B cell (primary cell): Measurements from ENCODE around the gene ACE. TPM values are rescaled to one million over a fixed set of nuclear protein-coding genes. Genes with fewer than 3 reads are reported as not detected.

Experiments
- ATAC-seq: fragments of 200-7000 bp; cut with Tn5 transposase; one replicate; pipeline ENCODE4 v1.10.0; 2021; ENCODE audit warnings: low read depth, mild to moderate bottlenecking, moderate number of reproducible peaks, moderate library complexity
- CTCF ChIA-PET: fragments of 350-600 bp; sonication (Branson Sonifier 250); formaldehyde crosslinking; loops from one replicate; lab custom pipeline; 2021; ENCODE audit warnings: antibody characterized with exemption, inconsistent platforms; lab: Charles Lee
- POLR2A ChIA-PET: fragments of 350-600 bp; sonication (Branson Sonifier 250); formaldehyde crosslinking; loops from one replicate; lab custom pipeline; 2021; ENCODE audit warnings: antibody characterized with exemption; lab: Charles Lee
- DNase-seq: peaks from one replicate; pipeline ENCODE4 v3.0.0; 2013
- H2AFZ ChIP-seq: 2 replicates; pipeline ENCODE4 v1.6.1; 2012; ENCODE audit warnings: mild to moderate bottlenecking, low read depth, low read length; ENCODE audit not compliant: insufficient read depth, poor library complexity, severe bottlenecking
- H3K27ac ChIP-seq, 2 donors: 1 replicate in 1 of 2; 2 replicates in 1 of 2; pipeline ENCODE4 v1.5.1; 2012 to 2013; ENCODE audit warnings: low read length in 2 of 2, mild to moderate bottlenecking in 2 of 2, moderate library complexity in 1 of 2
- H3K27me3 ChIP-seq, 4 experiments: fragments of 200-600 bp in 1 of 4; sonication (generic) in 1 of 4; replicated peaks in 1 of 4; 1 replicate in 2 of 4; 2 replicates in 2 of 4; pipeline versions ENCODE4 v1.6.1 to v1.7.0; 2013 to 2016; ENCODE audit warnings: low read length in 3 of 4, mild to moderate bottlenecking in 2 of 4, mixed read lengths in 1 of 4, moderate library complexity in 1 of 4; ENCODE audit not compliant: insufficient read depth in 4 of 4, control insufficient read depth in 3 of 4; ENCODE audit errors: control extremely low read depth in 1 of 4
- H3K36me3 ChIP-seq, 2 experiments: replicated peaks in 1 of 2; 1 replicate in 1 of 2; 2 replicates in 1 of 2; pipeline versions ENCODE4 v1.6.1 to v1.7.1; 2013; ENCODE audit warnings: low read length in 1 of 2; ENCODE audit not compliant: insufficient read depth in 2 of 2, control insufficient read depth in 1 of 2; ENCODE audit errors: control extremely low read depth in 1 of 2, extremely low read depth in 1 of 2
- H3K4me1 ChIP-seq, 2 donors: fragments of 200-600 bp in 1 of 2; sonication (generic) in 1 of 2; 1 replicate in 1 of 2; 2 replicates in 1 of 2; pipeline versions ENCODE4 v1.5.1 to v1.6.1; 2013 to 2017; ENCODE audit warnings: low read length in 2 of 2; ENCODE audit not compliant: control insufficient read depth in 2 of 2, insufficient read depth in 2 of 2
- H3K4me2 ChIP-seq: replicated peaks from 2 replicates; pipeline ENCODE3; 2012; ENCODE audit warnings: mild to moderate bottlenecking, low read depth, low read length; ENCODE audit not compliant: poor library complexity, severe bottlenecking
- H3K4me3 ChIP-seq, 5 experiments: fragments of 200-600 bp in 1 of 5; sonication (generic) in 1 of 5; 1 replicate in 3 of 5; 2 replicates in 2 of 5; pipeline versions ENCODE4 v1.5.1 to v1.7.0; 2011 to 2016; ENCODE audit warnings: low read length in 4 of 5, mild to moderate bottlenecking in 4 of 5, low read depth in 2 of 5, control low read depth in 1 of 5, moderate library complexity in 1 of 5; ENCODE audit not compliant: insufficient read depth in 1 of 5; ENCODE audit errors: control extremely low read depth in 1 of 5, extremely low read depth in 1 of 5
- H3K79me2 ChIP-seq: fragments of 200-600 bp; sonication (generic); one replicate; pipeline ENCODE4 v1.6.0; 2016; ENCODE audit warnings: low read length; ENCODE audit not compliant: control insufficient read depth, insufficient read depth
- H3K9ac ChIP-seq: fragments of 200-600 bp; sonication (generic); 2 replicates; pipeline ENCODE4 v1.6.1; 2017; ENCODE audit warnings: mild to moderate bottlenecking, low read length, moderate library complexity
- H3K9me3 ChIP-seq, 3 donors: one replicate each; pipeline versions ENCODE4 v1.6.1 to v1.7.1; 2013; ENCODE audit warnings: low read length in 2 of 3; ENCODE audit not compliant: control insufficient read depth in 2 of 3, insufficient read depth in 1 of 3; ENCODE audit errors: control extremely low read depth in 1 of 3
- H4K20me1 ChIP-seq: 2 replicates; pipeline ENCODE4 v1.6.0; 2012; ENCODE audit warnings: mild to moderate bottlenecking, low read length; ENCODE audit not compliant: insufficient read depth, control insufficient read depth, poor library complexity, severe bottlenecking
- H3K27ac Mint-ChIP-seq: one replicate; pipeline ENCODE4 v1.8.0; 2021; ENCODE audit warnings: mixed read lengths
- H3K27me3 Mint-ChIP-seq: one replicate; pipeline ENCODE4 v1.8.0; 2021; ENCODE audit warnings: mixed read lengths
- H3K4me1 Mint-ChIP-seq: one replicate; pipeline ENCODE4 v1.8.0; 2021; ENCODE audit warnings: mixed read lengths
- H3K4me3 Mint-ChIP-seq: one replicate; pipeline ENCODE4 v1.8.0; 2021; ENCODE audit warnings: mixed read lengths
- H3K9me3 Mint-ChIP-seq: one replicate; pipeline ENCODE4 v1.8.0; 2022; ENCODE audit warnings: mixed read lengths; ENCODE audit not compliant: insufficient read depth
- EZH2 ChIP-seq: IDR thresholded peaks from 2 replicates; pipeline ENCODE4 v1.6.1; 2012; ENCODE audit warnings: borderline replicate concordance, low read depth, mild to moderate bottlenecking, moderate library complexity, low read length; ENCODE audit not compliant: insufficient read depth, poor library complexity, severe bottlenecking
- WGBS: methylation state at CpG from one replicate; pipeline ENCODE4 v1.1.5; 2013; ENCODE audit warnings: missing lambda C conversion rate; ENCODE audit not compliant: insufficient coverage; 5-methylcytosine and 5-hydroxymethylcytosine counted together
- intact Hi-C: fragments of 100-400 bp; cut with micrococcal nuclease; formaldehyde crosslinking; loops from one replicate; pipeline ENCODE4 v1.10.0; 2022
- polyA plus RNA-seq: library from polyadenylated mRNA; depleted of rRNA; stranded (reverse); fragments of >200 nt; gene quantifications from 2 replicates; pipeline ENCODE4 v1.2.3, GENCODE V29; 2012
- total RNA-seq, 2 donors: library from RNA; stranded (reverse); fragments of 120-200 nt in 1 of 2; gene quantifications; 1 replicate in 1 of 2; 2 replicates in 1 of 2; pipeline versions ENCODE4 v1.2.3 to v1.2.4, GENCODE V29; 2013 to 2022
- TF ChIP-seq, protein P1 (sequence below): fragments of 200-600 bp; IDR thresholded peaks from one replicate; pipeline ENCODE4 v1.8.0; 2022; ENCODE audit warnings: antibody characterized with exemption, mild to moderate bottlenecking

ACE gene
- total and polyA plus RNA-seq, 2 donors (not counting 1 experiment from before 2014, with no cell fraction given): 0.67 to 2.6 TPM

DNA sequence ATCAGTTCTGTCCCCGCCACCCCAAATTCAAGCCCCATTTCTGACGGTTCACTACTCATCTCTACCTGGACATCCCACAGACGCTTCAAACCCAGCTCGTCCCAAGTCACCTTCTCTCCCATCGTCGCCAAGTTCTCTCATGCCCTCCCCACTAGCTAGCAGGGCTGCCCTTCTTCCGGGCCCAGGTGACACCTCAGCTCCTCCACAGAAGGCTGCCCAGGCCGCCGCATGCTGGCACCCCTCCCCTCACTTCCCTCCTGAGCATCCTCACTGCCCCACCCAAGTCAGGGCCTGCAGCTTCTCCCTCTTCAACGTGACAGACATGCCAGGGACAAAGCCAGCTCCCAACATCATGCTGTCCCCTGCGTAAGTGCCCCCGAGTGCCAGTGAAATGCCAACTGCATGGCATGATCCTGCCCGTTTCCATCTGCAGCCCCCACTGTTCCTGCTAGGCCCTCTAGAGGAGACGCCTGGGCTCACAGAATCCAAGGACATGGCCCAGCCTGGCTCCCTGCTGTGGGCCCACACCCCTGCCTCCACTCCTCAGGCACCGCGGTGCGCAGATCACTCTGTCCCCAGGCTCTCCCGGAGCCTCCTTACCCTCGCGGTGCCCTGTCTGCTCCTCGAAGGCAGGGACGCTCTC lies 36.6 kb upstream of the ACE start:
- Mint-ChIP-seq H3K4me1 (peaks cover 25% of the 10 kb centered on the region), H3K27me3 (no peaks in the 10 kb centered on the region), H3K27ac (peak overlapping the region; percentile 73), H3K4me3 (peak overlapping the region; percentile 44), H3K9me3 (no peaks in the 10 kb centered on the region)
- Histone ChIP-seq H3K4me3 (no peak overlapping the region), H3K4me1 (peaks cover 12 to 25% of the 10 kb centered on the region in 2 donors), H3K9me3 (peaks cover 0 to 4% (median 0%) of the 10 kb centered on the region in 3 donors), H3K27ac (no peak overlapping the region), H4K20me1 (no peaks in the 10 kb centered on the region), H3K36me3 (no peaks in the 10 kb centered on the region), H3K9ac (no peak overlapping the region), H3K79me2 (no peaks in the 10 kb centered on the region), H3K4me2 (peak overlapping the region; percentile 22), H2AFZ (peak overlapping the region; percentile 35), H3K27me3 (peaks cover 0 to 9% (median 0%) of the 10 kb centered on the region in 4 experiments)
- intact Hi-C loops: no loop called here
- DNase-seq: no peak
- TF ChIP-seq EZH2: no peak
- TF ChIP-seq, protein P1, sequence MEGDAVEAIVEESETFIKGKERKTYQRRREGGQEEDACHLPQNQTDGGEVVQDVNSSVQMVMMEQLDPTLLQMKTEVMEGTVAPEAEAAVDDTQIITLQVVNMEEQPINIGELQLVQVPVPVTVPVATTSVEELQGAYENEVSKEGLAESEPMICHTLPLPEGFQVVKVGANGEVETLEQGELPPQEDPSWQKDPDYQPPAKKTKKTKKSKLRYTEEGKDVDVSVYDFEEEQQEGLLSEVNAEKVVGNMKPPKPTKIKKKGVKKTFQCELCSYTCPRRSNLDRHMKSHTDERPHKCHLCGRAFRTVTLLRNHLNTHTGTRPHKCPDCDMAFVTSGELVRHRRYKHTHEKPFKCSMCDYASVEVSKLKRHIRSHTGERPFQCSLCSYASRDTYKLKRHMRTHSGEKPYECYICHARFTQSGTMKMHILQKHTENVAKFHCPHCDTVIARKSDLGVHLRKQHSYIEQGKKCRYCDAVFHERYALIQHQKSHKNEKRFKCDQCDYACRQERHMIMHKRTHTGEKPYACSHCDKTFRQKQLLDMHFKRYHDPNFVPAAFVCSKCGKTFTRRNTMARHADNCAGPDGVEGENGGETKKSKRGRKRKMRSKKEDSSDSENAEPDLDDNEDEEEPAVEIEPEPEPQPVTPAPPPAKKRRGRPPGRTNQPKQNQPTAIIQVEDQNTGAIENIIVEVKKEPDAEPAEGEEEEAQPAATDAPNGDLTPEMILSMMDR: no peak
- ChIA-PET CTCF (interaction anchor here (0.8 to 1.6 kb wide), 4 partner anchors 13 to 262 kb away, joined by 3 to 7 read pairs (median 4); no protein-coding TSS in a partner anchor), POLR2A (no interaction called here)
- ATAC-seq: no peak
- WGBS: 77% methylated on average over 22 of the region's 22 CpGs

DNA sequence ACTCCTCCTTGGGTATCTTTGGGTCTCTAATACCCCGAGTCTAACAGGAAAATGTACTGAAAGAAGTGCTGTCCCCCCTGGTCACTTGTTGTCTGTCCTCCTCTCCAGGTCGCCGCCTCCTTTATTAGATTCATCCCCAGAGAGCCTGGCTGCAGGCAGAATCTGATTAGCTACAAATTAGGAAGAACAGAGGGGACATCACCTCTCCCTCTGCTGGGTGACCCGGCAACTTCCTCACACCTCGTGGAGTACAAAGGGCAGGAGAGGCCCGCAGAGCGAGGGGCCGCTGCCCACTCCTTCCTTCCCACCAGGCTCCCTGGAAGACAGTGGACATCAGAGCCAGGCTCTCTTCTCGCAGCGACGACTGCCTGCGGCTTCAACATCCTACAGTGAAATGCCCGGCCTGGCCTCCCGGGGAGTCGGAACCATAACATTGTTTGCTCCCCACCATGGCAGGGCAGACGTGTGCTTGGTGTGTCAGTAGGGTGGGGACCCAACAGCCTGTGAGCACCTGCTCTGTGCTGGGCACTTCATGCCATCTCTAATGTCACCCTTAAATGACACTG lies 36.0 kb upstream of the ACE start:
- TF ChIP-seq EZH2: no peak
- TF ChIP-seq, protein P1: no peak
- Histone ChIP-seq H3K79me2 (no peaks in the 10 kb centered on the region), H3K4me1 (peaks cover 10 to 28% of the 10 kb centered on the region in 2 donors), H3K27me3 (peaks cover 0 to 5% (median 0%) of the 10 kb centered on the region in 4 experiments), H4K20me1 (no peaks in the 10 kb centered on the region), H2AFZ (no peak overlapping the region), H3K4me2 (no peak overlapping the region), H3K27ac (no peak overlapping the region), H3K9ac (no peak overlapping the region), H3K4me3 (no peak overlapping the region), H3K9me3 (peaks cover 0 to 4% (median 0%) of the 10 kb centered on the region in 3 donors), H3K36me3 (no peaks in the 10 kb centered on the region)
- ChIA-PET POLR2A (interaction anchor here (0.6 to 0.7 kb wide), 2 partner anchors 21 to 181 kb away, joined by 3 to 4 read pairs; no protein-coding TSS in a partner anchor), CTCF (interaction anchor here (0.9 to 4.9 kb wide), 5 partner anchors 13 to 172 kb away, joined by 3 to 26 read pairs (median 7); no protein-coding TSS in a partner anchor)
- H3K27ac Mint-ChIP-seq: no peak overlapping the region
- WGBS: 95% methylated on average over 14 of the region's 16 CpGs
- no peak overlapping the region for H3K4me3 Mint-ChIP-seq
- peaks cover 26% of the 10 kb centered on the region for H3K4me1 Mint-ChIP-seq
- intact Hi-C loops: no loop called here
- no peaks in the 10 kb centered on the region for H3K27me3 Mint-ChIP-seq
- no peak for ATAC-seq
- DNase-seq: no peak
- H3K9me3 Mint-ChIP-seq: no peaks in the 10 kb centered on the region
